HG03342 (cell line): ENCODE results near the gene PLXNA3.

Source experiments
- ATAC-seq: cut with Tn5 transposase; IDR thresholded peaks from one replicate; pipeline ENCODE4 v1.9.1; 2021; ENCODE audit warnings: mild to moderate bottlenecking, moderate library complexity; ENCODE audit not compliant: unreplicated experiment

Gene PLXNA3

DNA sequence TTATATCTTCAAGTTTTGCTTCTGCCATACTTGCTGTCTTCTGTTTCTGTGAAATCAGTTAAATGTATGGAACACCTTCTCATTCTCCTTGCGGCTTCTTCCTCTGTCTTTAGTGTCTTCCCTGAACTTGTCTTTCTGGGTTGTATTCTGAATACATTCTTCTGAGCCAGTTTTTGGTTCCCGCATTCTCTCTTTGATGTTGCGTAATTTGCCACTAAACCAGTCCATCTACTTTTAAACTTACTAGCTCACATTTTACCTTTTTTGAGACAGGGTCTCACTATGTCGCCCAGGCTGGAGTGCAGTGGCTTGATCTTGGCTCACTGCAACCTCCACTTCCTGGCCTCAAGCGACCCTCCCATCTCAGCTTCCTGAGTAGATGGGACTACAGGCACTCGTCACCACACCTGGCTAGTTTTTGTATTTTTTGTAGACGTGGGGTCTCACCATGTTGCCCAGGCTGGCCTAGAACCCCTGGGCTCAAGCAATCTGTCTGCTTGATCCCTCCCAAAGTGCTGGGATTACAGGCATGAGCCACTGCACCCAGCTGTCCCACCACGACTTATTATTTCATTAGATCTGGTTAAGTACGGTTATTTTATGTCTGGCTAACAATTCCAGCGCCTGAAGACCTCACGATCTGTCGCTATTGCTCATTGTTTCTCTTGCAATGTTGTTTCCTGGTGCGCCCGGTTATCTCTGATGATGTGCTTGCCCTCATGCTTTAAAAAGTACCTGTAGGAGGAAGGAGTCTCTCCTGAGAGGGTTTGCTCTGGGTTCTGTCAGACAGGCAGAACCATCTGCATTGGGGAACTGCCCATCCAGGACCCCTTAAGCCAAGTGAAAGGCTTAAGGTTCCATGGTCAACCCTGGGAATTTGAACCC, 67.8 kb downstream of the PLXNA3 start:
- no peak for ATAC-seq

DNA sequence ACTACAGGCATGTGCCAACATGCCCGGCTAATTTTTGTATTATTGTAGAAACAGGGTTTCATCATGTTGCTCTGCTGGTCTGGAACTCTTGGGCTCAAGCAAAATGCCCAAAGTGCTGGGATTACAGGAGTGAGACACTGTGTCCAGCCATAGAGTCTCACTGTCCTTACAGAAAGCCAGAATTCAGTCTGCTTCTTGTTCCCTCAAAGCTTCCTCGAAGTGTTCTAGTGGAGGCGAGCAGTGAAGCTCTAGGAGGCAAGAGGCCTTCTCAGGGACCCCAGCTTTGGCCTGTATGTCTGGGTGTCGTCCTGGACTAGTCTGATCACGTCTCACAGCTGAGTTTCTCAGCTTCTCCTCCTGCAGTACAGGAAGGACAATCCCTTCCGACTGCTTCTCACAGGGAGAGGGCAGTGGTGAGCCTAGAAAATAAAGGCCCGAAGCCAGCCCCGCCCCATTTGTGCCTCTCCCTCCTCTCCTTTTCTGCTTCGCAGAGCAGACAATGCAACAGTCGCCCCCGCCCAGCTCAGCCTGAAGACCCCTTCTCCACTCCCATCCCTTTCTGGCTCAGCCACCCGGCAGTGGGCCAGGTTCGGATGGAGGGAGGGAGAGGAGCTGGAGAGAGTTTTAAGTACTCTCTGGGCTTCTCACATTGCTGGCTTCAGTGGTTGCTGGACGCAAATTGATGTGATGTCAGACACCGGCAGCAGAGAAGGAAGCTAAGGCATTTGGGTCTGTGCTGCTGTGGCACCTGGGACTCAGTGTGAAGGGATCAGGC, 69.0 kb downstream of the PLXNA3 start:
- ATAC-seq: no peak
